Bone marrow (tissue), 2 donors: ENCODE measurements around the gene SRXN1.
"Not testable (repeated sequence)": the region's sequence is repeated elsewhere in the genome, so short reads cannot be mapped to it uniquely, and the experiment has no call there.

ENCODE experiments used
- DNase-seq, 2 donors: peaks; one replicate each; lab custom pipeline; 2025; lab: John Stamatoyannopoulos, UW

The SRXN1 gene

GRCh38 chr20:653110-653589 is at the start of gene SRXN1:
Gene SRXN1 (minus strand): TSS chr20:653200. CDS start chr20:653185, 15 bp downstream.
- DNase-seq, result peak; percentile 62 to 84

- no peak for DNase-seq
These were observed 48.6 kb upstream of the SRXN1 start for GRCh38 chr20:701401-702129.

- DNase-seq, result no peak
These were observed 46.9 kb upstream of the SRXN1 start for GRCh38 chr20:699811-700338.

GRCh38 chr20:699342-699741 is 46.3 kb upstream of the SRXN1 start:
- no peak for DNase-seq

- no peak for DNase-seq
These were observed 45.3 kb upstream of the SRXN1 start for GRCh38 chr20:698276-698675.

GRCh38 chr20:697826-698225 is 44.8 kb upstream of the SRXN1 start:
- DNase-seq, result no peak

- DNase-seq, result no peak
These were observed 42.3 kb upstream of the SRXN1 start for GRCh38 chr20:695165-695866.

GRCh38 chr20:694496-694895 is 41.5 kb upstream of the SRXN1 start:
- DNase-seq, result no peak

GRCh38 chr20:693786-694185 is 40.8 kb upstream of the SRXN1 start:
- not testable (repeated sequence) for DNase-seq

- no peak for DNase-seq
These were observed 39.0 kb upstream of the SRXN1 start for GRCh38 chr20:692044-692443.

- DNase-seq, result no peak
These were observed 36.9 kb upstream of the SRXN1 start for GRCh38 chr20:689947-690346.

GRCh38 chr20:689348-689747 is 36.3 kb upstream of the SRXN1 start:
- no peak for DNase-seq

GRCh38 chr20:688809-689212 is 35.8 kb upstream of the SRXN1 start:
- no peak for DNase-seq

GRCh38 chr20:687468-688203 is 34.6 kb upstream of the SRXN1 start:
- no peak for DNase-seq

GRCh38 chr20:684676-685319 is 31.8 kb upstream of the SRXN1 start:
- DNase-seq, result no peak

GRCh38 chr20:682123-682522 is 29.1 kb upstream of the SRXN1 start:
- no peak for DNase-seq

GRCh38 chr20:680638-681187 is 27.7 kb upstream of the SRXN1 start:
- DNase-seq, result no peak

GRCh38 chr20:677957-678356 is 25.0 kb upstream of the SRXN1 start:
- no peak for DNase-seq

GRCh38 chr20:676967-677366 is 24.0 kb upstream of the SRXN1 start:
- DNase-seq, result no peak

- peak in 1 of 2 donors; percentile 11 for DNase-seq
These were observed 23.4 kb upstream of the SRXN1 start for GRCh38 chr20:676315-676937.
